Activated naive CD4-positive, alpha-beta T cell treated with anti-CD3 and anti-CD28 coated beads, Interleukin-2, amount 50 U/mL, for 72 hours (primary cell): ENCODE measurements around the gene CASKIN2. TPM values are rescaled to one million over a fixed set of nuclear protein-coding genes. Genes with fewer than 3 reads are reported as not detected.

Experiments used
- ATAC-seq, 2 donors: fragments of 150-1000 bp; cut with Tn5 transposase; 2 replicates each; pipeline ENCODE4 v1.10.0; 2021; ENCODE audit warnings: mild to moderate bottlenecking in 2 of 2, moderate library complexity in 2 of 2
- DNase-seq, 2 donors: peaks; one replicate each; pipeline ENCODE4 v3.0.0; 2021 to 2022; ENCODE audit warnings: low spot score in 2 of 2
- H3K27ac Mint-ChIP-seq, 2 donors: one replicate each; pipeline ENCODE4 v1.8.0; 2022; ENCODE audit warnings: mild to moderate bottlenecking in 2 of 2, mixed read lengths in 2 of 2
- H3K36me3 Mint-ChIP-seq, 2 donors: one replicate each; pipeline ENCODE4 v1.8.0; 2022; ENCODE audit warnings: mixed read lengths in 2 of 2
- H3K9me3 Mint-ChIP-seq, 2 donors: one replicate each; pipeline ENCODE4 v1.8.0; 2022; ENCODE audit warnings: mixed read lengths in 2 of 2
- total RNA-seq, 2 donors: library from RNA; stranded (reverse); gene quantifications; one replicate each; pipeline ENCODE4 v1.2.3, GENCODE V29; 2022

CASKIN2 gene
- total RNA-seq, 2 donors from 2014 or later: 1.7 to 3.5 TPM

DNA sequence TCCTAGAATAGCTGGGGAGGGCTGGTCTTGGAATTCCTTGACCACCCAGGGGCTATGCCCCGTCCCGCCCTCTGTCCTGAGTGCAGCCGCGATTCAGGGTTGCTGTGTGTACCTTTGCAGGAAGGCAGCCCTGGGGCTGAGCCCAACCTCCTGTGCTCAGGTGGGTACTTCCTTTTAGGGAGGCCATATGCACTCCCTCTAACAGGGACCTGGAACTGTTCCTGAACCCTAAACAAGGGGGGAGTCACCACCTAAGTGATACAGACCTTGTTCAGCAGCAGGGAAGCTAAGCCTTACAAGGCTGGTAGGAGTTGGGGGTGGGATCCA lies 34.8 kb upstream of the CASKIN2 start:
- no peak for ATAC-seq
- no peak overlapping the region for H3K27ac Mint-ChIP-seq
- no peaks in the 10 kb centered on the region for H3K9me3 Mint-ChIP-seq
- no peak for DNase-seq
- H3K36me3 Mint-ChIP-seq: no peaks in the 10 kb centered on the region

DNA sequence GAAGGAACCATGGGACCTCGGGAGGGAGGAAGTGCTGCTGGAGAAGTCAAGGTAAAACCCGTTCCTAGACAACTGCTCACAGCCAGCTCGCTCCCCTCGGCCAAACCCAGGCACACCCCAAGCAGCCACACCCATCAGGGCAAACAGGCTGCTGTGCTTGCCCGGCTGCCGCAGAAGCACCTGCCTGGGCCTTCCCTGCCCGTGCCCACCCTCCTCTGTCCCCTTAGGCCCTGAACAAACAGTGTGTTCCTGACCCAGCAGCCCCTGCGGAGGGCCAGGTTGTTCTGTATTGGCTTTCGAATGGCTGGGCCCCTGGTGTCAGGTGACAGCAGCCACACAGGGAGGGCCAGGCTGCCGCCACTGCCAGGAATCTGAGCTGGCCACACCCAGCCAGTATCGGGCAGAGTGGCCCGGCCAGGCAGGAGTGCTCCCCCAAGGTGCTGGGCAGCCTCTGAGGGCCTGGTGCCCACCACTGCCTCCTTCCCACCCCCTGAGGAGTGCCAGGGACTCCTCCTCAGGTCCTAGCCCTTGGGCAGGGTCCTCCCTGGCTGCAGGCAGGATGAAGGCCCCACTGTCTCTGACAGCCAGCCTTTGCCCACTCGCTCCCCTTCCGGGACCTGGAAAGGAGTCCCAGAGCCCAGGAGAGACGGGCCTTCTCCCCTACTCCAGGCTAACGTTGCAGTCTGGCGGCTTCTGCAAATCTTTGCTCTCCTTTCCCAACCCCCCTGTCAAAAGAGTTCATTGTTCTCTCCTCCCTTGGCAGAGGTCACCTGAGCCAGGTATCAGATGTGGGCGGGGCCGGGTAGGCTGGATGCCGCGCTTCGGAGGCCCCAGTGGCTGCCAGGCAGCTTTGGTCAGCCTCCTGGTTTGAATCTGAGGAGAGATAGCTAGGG lies 34.2 kb upstream of the CASKIN2 start:
- DNase-seq (no peak), ATAC-seq (no peak)
- no peaks in the 10 kb centered on the region for H3K9me3 Mint-ChIP-seq
- H3K36me3 Mint-ChIP-seq: no peaks in the 10 kb centered on the region
- H3K27ac Mint-ChIP-seq: no peak overlapping the region

DNA sequence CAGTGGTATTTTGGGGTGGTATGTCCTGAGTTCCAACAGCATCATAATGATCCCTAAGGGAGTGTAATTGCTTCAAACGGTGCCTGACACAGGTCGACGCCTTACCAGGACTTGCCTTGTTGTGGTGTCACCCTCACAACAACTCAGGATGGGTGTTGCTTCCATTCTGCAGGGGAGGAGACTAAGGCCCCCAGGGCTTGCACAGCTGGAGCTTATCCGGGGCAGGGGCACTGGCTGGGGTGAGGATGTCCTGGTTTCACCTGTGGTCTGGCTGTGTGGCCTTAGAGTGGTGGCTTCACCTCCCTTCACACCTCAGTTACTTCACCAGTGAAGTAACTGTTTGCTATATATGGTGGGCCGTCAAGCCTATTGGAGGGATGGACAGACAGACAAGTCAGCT lies 33.5 kb upstream of the CASKIN2 start:
- ATAC-seq: no peak
- Mint-ChIP-seq H3K9me3 (no peaks in the 10 kb centered on the region), H3K27ac (no peak overlapping the region), H3K36me3 (no peaks in the 10 kb centered on the region)
- no peak for DNase-seq

DNA sequence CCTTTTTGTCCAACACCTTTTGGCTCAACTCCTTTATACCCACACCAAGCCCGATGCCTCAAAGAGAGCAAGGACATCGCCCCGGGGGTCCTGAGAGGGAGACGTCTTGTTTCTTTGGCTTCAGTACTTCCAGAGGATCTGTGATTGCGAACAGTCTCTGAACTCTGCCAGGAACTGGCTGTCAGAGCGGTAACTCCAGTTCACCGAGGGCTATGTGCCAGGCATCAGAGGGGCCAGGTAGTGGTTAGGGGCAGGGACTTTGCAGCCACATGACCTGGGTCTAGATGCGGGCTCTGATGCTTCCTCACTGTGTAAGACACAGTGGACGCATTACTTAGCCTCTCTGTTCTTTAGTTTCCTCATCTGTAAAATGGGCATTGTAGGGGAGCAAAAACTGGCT lies 31.8 kb upstream of the CASKIN2 start:
- H3K27ac Mint-ChIP-seq: no peak overlapping the region
- ATAC-seq (no peak), DNase-seq (no peak)
- no peaks in the 10 kb centered on the region for H3K9me3 Mint-ChIP-seq
- H3K36me3 Mint-ChIP-seq: no peaks in the 10 kb centered on the region

DNA sequence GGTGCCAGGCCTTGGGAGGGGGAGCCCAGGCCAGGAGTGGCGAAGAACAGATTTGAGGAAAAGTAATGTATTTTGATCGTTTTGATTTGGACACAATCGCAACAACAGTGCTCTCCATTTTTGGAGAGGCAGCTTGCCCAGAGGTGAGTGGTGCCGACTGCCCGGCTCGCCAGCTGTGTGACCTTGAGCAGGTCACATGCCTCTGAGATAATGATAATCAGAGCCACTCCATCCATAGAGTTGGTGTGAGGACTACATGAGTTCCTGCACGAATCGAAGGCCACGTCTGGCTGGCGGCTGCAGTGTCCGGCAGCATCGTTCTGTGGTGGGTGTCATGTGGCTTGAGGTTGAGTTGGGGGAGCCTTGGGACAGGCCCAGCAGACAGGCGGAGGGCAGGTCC lies 30.8 kb upstream of the CASKIN2 start:
- Mint-ChIP-seq H3K9me3 (no peaks in the 10 kb centered on the region), H3K27ac (no peak overlapping the region), H3K36me3 (no peaks in the 10 kb centered on the region)
- DNase-seq (no peak), ATAC-seq (no peak)

DNA sequence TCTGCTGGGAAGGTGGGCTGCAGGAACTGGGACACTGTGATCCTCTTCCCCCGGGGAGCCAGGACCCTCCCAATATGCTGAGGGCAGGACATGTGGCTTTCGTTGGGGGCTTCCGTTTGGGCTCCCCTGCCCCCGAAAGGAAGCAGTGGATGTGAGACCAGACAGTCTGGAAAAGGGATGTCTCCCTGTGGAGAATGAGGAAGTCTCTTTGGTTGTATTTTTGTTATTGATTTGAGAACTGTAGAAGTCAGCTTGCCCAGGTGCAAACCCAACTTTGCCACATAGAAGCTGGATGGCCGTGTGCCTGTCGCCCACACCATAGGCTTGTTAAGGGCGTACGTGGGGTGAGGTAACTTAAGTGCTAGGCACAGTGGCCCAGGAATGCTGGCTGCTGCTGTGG lies 28.9 kb upstream of the CASKIN2 start:
- DNase-seq (no peak), ATAC-seq (no peak)
- H3K36me3 Mint-ChIP-seq: no peaks in the 10 kb centered on the region
- H3K9me3 Mint-ChIP-seq: no peaks in the 10 kb centered on the region
- no peak overlapping the region for H3K27ac Mint-ChIP-seq

DNA sequence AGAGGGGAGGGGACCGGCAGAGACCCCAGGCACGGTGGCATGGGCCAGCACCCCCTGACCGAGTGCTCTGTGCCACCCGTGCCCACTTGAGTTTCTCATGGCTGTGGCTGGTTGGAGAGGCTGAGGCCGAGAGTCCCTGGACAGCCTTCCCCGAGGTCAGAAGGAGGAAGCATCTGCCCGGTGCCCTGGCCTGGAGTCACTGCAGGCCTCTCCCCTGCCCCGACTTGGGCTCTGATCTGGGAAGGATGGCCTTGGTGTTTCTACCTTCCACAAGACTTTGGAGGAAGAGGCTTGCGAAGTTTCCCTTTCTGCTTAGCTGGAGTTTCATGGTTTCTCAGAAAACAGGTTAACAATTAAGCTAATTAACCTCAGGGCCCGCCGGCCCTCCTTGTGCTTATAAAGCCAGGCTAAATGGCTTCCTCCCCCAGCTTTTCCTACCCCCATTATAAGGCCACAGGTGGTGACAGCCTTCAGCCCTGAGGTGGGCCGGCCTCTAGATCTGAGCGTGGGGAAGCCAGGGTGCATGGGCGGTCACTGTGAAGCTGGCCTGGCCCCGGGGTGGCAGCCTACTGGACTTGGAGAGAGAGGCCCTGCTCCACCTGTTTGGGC lies 27.5 kb upstream of the CASKIN2 start:
- ATAC-seq: no peak
- H3K36me3 Mint-ChIP-seq: no peaks in the 10 kb centered on the region
- no peaks in the 10 kb centered on the region for H3K9me3 Mint-ChIP-seq

DNA sequence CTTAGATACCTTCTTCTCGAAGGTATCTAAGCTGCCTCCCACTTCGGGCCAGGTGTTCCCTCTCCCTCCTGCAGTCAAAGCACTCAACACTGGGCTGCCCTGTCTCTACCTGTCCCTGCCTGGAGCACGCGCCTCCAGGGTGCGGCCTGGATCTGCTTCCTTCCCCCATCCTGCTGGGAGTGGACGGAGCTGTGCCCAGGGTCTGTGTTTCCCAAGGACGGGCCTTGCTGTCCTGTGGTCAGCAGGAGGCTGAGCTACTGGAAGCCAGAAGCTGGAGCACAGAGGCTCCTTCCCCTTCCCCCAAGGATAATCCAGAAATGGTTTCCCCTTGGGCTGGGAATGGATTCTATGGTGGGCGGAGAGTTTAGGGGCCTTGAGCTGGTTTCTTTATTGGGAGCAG lies 26.9 kb upstream of the CASKIN2 start:
- Mint-ChIP-seq H3K36me3 (no peaks in the 10 kb centered on the region), H3K27ac (no peak overlapping the region), H3K9me3 (no peaks in the 10 kb centered on the region)
- ATAC-seq: no peak
- no peak for DNase-seq

More for the DNA sequence above, 27.5 kb upstream of the CASKIN2 start:
- no peak for DNase-seq
- H3K27ac Mint-ChIP-seq: no peak overlapping the region

DNA sequence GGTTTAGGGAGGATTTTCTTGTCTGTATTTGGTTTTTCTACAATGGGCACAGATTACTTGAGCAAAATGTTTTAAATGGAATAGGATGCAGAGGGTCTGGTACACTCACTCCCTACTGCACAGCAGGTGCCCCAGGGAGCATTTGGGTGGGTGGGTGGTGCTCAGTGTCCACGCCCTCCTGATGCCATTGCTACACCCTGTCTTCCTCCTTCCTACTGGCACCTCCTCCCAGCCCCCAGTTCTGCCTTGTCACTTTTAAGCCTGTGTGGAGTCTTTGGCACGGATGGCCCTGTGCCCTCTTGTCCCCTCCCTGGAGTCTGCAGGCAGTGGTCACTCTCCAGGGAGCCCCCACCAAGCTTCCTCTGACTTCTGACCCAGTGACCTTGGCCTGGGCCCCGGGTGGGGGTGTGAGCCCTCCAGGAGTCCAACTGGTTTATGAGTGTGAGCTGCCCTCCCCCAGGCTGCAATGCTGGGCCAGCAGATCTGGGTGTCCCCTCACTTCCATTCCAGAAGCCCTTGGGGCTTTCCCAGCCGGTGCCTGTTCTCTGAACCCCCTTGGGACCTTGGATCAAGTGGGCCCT lies 25.7 kb upstream of the CASKIN2 start:
- ATAC-seq (no peak), DNase-seq (no peak)
- no peaks in the 10 kb centered on the region for H3K36me3 Mint-ChIP-seq
- H3K27ac Mint-ChIP-seq: peak overlapping the region in 1 of 2 donors; percentile 7
- H3K9me3 Mint-ChIP-seq: no peaks in the 10 kb centered on the region

DNA sequence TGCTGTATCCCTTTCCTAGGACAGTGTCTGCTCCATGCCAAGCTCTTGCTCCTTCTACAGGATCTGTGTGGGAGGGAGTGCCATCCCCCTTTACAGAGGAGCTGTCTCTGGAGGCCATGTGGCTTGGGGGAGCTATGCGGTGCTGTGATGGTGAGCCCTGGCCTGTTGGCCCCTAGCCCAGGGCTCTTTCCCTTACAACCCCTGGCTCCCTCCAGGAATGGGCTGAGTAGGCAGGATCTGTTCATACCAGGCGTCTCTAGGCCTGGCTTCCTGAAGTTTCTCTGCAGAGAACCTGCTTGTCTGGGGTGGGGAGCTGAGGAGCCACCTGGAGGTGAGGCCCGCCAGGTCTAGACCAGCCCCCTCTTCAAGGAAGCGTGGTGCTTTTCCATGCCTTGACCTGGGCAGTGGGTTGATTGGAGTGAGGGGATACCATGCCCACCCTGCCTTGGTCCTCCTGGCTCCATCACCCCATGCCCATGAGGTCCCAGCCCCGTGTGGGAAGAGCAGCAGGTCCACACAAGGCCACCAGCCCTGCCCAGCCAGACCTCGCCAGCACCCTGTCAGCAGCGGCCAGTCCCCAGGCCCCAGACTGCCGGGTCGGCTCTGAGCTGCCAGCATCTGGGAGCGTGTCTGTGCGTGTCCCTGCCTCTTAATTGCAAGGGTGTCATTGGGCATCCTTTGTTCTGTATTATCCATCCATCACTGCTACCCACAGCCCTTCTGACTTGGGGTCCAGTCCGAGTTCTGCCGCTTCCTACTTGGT lies 24.8 kb upstream of the CASKIN2 start:
- DNase-seq (no peak), ATAC-seq (no peak)
- H3K36me3 Mint-ChIP-seq: no peaks in the 10 kb centered on the region
- no peaks in the 10 kb centered on the region for H3K9me3 Mint-ChIP-seq
- H3K27ac Mint-ChIP-seq: peak overlapping the region in 1 of 2 donors; percentile 7

DNA sequence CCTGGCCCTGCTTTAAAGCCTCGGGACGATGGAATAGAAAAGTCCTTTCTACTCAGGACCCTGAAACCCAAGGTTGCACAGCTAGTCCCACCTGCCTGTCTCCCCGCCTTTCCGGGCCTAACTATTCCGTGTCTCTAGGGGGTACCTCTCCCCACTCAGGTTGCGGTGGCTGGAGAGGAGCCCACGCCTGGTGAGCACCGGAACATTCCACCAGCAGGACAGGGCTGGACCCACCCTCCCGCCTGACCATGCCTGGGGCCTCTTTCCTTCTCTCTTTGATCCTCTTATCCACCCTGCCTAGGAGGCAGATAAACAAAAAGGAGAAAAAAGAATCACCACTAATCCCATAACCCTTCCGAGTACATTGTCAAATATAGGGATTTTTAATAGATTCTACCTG lies 21.0 kb upstream of the CASKIN2 start:
- H3K27ac Mint-ChIP-seq: no peak overlapping the region
- ATAC-seq (no peak), DNase-seq (no peak)
- no peaks in the 10 kb centered on the region for H3K9me3 Mint-ChIP-seq
- H3K36me3 Mint-ChIP-seq: no peaks in the 10 kb centered on the region

DNA sequence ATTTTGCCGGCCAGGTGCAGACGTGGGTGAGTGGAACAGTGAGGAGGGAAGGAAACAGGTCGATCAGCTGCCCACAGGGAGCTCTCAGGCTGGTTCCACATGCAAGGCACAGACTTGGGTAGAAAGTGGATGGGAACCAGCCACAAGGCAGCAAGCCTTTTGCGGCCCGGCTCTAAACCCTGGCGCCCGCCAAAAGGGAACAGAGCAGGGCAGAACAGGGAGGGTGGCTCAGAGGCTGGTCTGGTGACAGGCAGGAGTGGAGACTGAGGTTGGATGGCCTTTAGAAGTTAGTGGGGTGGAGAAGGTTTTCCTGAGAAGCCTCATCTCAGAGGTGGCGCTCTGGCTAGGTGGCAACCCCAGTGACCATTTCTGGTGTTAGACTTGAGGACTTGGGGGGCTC lies 20.5 kb upstream of the CASKIN2 start:
- Mint-ChIP-seq H3K9me3 (no peaks in the 10 kb centered on the region), H3K36me3 (no peaks in the 10 kb centered on the region), H3K27ac (peak overlapping the region in 1 of 2 donors; percentile 39)
- DNase-seq: no peak
- ATAC-seq: no peak

DNA sequence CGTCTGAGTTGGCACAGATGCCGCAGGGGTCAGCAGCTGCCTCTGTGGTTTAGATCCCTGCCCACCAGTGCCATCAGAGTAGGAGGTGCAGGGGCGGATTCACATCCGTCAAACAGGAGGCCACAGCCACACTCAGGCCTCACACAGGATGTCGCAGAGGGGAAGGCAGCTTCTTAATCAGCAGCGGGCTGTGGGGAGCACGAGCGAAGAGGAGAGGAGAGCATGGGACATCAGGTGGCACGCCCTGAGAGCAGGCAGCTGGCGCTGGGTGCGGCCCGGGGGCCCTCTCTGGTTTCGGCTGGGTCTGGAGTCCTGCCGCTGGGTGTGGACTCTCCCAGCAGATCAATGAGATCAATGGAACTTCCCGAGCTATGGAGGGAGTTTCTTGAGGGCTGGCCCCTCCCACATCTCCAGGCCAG lies 19.8 kb upstream of the CASKIN2 start:
- Mint-ChIP-seq H3K9me3 (no peaks in the 10 kb centered on the region), H3K36me3 (no peaks in the 10 kb centered on the region), H3K27ac (peak overlapping the region; percentile 39 to 91)
- DNase-seq (peak; percentile 62 to 76), ATAC-seq (peak; percentile 94 to 99)

DNA sequence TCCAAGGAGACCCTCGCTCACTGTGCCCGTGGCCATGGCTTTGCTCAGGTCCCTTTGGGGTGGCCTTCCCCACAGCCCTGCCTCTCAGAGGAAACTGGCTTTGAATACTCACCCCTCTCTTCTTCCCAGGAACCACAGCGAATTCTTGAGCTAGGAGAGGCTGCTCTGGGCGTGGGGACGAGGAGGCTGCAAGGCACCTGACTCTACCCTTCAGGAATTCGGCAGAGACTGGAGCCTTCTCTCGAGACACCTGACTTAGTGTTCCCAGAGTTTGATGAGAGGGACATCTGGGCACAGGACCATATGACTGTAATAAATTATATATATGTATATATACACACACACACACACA lies 16.4 kb upstream of the CASKIN2 start:
- no peak overlapping the region for H3K27ac Mint-ChIP-seq
- H3K36me3 Mint-ChIP-seq: no peaks in the 10 kb centered on the region

DNA sequence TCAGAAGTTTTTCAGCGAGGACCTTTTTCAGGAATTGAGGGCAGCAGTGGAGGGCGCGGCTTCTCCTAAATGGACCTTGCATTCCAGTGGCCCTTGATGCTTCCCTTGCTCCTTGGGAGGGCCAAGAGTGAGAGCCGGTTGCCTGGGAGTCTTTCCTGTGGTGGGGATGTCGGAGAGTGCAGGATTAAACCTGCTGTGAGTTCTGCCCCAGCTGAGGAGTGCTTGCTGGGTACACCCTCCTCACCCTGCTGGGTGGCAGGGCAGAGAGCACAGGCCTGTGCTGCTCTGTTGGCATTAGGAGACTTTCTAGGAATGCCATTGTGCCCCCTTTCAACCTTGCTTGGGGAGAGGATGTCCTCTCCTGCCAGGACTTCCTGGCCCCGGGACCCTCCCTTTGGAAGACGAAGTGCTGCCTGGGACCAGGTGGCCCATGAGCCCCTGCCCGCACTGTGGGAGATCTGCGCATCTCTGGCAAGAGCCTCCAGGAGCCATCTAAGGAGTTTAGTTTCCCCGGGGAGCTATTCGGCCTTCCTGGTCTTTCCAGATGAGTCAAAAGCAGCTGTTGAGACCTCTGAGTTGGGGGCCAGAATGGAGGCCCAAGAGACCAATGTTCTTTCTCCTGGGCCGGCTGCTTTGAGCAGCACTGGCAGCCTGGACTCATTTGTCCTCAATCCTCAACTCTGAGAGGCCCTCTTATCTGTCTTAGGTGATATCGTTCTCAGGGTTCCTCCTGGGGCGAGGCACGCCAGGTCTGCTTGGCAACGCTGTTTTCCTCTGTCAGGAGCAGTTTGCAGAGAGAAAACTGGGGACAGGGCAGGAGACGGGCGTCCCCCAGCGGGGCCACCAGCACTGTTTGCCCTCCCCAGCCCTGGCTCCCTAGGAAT lies 15.7 kb upstream of the CASKIN2 start:
- peak overlapping the region in 1 of 2 donors; percentile 9 for H3K27ac Mint-ChIP-seq
- no peaks in the 10 kb centered on the region for H3K9me3 Mint-ChIP-seq
- H3K36me3 Mint-ChIP-seq: no peaks in the 10 kb centered on the region
- no peak for ATAC-seq
- no peak for DNase-seq

More for the DNA sequence above, 16.4 kb upstream of the CASKIN2 start:
- H3K9me3 Mint-ChIP-seq: no peaks in the 10 kb centered on the region
- no peak for ATAC-seq
- DNase-seq: no peak

DNA sequence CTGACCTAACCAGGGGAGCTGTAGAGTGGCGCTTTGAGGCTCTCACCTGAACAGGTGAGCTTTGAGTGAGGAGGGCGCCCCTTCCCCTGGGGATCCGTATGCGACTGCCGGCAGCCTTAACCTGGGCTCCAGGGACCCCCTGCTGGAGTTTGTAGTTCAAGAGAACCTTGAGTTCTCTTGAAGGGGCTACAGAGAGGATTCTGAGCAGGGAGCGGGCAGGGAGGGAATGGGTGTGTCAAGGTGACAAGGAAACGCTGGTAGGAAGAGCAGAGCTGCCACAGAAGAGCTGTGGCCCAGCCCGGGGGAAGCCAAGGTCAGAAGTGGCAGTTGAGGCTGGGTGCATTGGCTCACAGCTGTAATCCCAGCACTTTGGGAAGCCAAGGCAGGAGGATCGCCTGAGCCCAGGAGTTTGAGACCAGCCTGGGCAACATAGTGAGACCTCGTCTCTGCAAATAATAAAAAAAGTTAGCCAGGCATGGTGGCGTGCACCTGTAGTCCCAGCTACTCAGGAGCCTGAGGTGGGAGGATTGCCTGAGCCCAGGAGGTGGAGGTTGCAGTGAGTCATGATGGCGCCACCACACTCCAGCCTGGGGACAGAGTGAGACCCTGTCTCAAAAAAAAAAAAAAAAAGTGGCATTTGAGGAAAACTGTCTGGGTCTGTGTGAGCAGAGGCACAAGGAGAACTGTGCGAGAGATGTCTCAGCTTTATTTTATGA lies 11.4 kb upstream of the CASKIN2 start:
- H3K9me3 Mint-ChIP-seq: no peaks in the 10 kb centered on the region
- H3K27ac Mint-ChIP-seq: no peak overlapping the region
- no peaks in the 10 kb centered on the region for H3K36me3 Mint-ChIP-seq
- DNase-seq: no peak
- ATAC-seq: no peak
